Tracheal epithelial cell (primary cell): Measurements from ENCODE around the gene NALCN. TPM values are rescaled to one million over a fixed set of nuclear protein-coding genes. Genes with fewer than 3 reads are reported as not detected.

Experiments used
- total RNA-seq: library from RNA; depleted of rRNA; stranded (reverse); fragments of >200 nt; gene quantifications from 2 replicates; pipeline ENCODE4 v1.2.1, GENCODE V29; 2014

Gene NALCN
- 2.4 TPM in 1 of 2 replicates, not detected in the other for total RNA-seq

GRCh38 chr13:101416181-101417042, at the start of gene NALCN:
Gene NALCN, minus strand, starts transcription at chr13:101416508. Its CDS starts 17,382 bp downstream, at chr13:101399126.

GRCh38 chr13:101452519-101453485, 36.5 kb upstream of the NALCN start, which contains the start of gene ITGBL1:
Gene ITGBL1, plus strand, starts transcription at chr13:101452675. Its CDS starts 159 bp downstream, at chr13:101452834.

Other genes with a start within 250 kb of the NALCN start
- 0.24 TPM in 1 of 2 replicates, not detected in the other for gene ITGBL1, start 36.2 kb upstream of the NALCN start, total RNA-seq